ENCODE data around the gene HECTD4. TPM values are rescaled to one million over a fixed set of nuclear protein-coding genes. Genes with fewer than 3 reads are reported as not detected.
A peak's percentile ranks its signal among the peaks of the same experiment; 100 is the strongest.

The HECTD4 gene
- total and polyA plus RNA-seq, 2 experiments from 2014 or later: 25.7 to 36.9 TPM

DNA sequence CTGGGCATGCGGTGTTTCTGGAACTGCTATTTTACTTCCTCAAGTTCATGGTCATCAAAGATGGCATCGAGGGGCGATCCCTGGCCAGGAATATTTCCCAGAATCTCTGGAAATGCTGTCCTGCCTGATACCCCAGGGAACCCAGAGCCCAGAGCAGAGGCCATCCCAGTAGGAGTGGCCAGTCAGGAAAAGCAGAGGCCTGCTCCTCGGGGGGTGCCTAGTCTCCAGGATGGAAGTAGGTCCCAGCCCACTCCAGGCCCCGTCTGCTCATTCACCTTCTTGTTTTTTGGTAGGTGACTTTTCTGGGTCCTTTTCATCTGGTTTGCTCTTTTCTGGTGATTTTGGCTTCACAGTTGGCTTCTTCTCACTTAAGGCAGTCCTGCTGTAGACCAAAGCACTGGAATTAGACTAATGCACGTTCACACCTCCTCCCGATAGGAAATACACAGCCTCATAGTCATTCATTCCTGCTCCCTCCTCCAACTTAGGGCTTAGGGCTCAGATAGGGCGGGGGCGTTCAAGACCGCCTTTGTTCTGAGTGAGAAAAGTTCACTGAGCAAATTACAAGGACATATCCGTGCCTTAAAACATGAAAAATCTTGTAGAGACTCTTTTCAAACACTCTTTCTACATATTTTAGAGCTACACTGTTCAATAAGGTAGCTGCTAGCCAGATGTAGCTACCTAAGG is 205.8 kb downstream of the HECTD4 start:
- no peak for TF ChIP-seq STAT1 (IDR thresholded peaks at IDR 0.05; ENCODE audit: unreplicated experiment)
- no peak for TF ChIP-seq ZNF331 (CRISPR knock-in tag; IDR thresholded peaks at IDR 0.05; ENCODE audit: low read depth)
- no peak for TF ChIP-seq NANOG (IDR thresholded peaks at IDR 0.05; ENCODE audit: borderline replicate concordance)
- TF ChIP-seq, protein P1, sequence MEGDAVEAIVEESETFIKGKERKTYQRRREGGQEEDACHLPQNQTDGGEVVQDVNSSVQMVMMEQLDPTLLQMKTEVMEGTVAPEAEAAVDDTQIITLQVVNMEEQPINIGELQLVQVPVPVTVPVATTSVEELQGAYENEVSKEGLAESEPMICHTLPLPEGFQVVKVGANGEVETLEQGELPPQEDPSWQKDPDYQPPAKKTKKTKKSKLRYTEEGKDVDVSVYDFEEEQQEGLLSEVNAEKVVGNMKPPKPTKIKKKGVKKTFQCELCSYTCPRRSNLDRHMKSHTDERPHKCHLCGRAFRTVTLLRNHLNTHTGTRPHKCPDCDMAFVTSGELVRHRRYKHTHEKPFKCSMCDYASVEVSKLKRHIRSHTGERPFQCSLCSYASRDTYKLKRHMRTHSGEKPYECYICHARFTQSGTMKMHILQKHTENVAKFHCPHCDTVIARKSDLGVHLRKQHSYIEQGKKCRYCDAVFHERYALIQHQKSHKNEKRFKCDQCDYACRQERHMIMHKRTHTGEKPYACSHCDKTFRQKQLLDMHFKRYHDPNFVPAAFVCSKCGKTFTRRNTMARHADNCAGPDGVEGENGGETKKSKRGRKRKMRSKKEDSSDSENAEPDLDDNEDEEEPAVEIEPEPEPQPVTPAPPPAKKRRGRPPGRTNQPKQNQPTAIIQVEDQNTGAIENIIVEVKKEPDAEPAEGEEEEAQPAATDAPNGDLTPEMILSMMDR (conservative IDR thresholded peaks at IDR 0.05; ENCODE audit: low read depth in 2 of 2): no peak
- TF ChIP-seq POLR2AphosphoS5 (IDR thresholded peaks at IDR 0.05; ENCODE audit: low read depth): no peak
- TF ChIP-seq, protein P2, sequence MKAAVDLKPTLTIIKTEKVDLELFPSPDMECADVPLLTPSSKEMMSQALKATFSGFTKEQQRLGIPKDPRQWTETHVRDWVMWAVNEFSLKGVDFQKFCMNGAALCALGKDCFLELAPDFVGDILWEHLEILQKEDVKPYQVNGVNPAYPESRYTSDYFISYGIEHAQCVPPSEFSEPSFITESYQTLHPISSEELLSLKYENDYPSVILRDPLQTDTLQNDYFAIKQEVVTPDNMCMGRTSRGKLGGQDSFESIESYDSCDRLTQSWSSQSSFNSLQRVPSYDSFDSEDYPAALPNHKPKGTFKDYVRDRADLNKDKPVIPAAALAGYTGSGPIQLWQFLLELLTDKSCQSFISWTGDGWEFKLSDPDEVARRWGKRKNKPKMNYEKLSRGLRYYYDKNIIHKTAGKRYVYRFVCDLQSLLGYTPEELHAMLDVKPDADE (IDR thresholded peaks at IDR 0.05): no peak
- TF ChIP-seq CREB1 (CRISPR knock-in tag; IDR thresholded peaks at IDR 0.05; ENCODE audit: low read depth): no peak
- no peak for TF ChIP-seq ZNF114 (CRISPR knock-in tag; IDR thresholded peaks at IDR 0.05)
- TF ChIP-seq, protein P3, sequence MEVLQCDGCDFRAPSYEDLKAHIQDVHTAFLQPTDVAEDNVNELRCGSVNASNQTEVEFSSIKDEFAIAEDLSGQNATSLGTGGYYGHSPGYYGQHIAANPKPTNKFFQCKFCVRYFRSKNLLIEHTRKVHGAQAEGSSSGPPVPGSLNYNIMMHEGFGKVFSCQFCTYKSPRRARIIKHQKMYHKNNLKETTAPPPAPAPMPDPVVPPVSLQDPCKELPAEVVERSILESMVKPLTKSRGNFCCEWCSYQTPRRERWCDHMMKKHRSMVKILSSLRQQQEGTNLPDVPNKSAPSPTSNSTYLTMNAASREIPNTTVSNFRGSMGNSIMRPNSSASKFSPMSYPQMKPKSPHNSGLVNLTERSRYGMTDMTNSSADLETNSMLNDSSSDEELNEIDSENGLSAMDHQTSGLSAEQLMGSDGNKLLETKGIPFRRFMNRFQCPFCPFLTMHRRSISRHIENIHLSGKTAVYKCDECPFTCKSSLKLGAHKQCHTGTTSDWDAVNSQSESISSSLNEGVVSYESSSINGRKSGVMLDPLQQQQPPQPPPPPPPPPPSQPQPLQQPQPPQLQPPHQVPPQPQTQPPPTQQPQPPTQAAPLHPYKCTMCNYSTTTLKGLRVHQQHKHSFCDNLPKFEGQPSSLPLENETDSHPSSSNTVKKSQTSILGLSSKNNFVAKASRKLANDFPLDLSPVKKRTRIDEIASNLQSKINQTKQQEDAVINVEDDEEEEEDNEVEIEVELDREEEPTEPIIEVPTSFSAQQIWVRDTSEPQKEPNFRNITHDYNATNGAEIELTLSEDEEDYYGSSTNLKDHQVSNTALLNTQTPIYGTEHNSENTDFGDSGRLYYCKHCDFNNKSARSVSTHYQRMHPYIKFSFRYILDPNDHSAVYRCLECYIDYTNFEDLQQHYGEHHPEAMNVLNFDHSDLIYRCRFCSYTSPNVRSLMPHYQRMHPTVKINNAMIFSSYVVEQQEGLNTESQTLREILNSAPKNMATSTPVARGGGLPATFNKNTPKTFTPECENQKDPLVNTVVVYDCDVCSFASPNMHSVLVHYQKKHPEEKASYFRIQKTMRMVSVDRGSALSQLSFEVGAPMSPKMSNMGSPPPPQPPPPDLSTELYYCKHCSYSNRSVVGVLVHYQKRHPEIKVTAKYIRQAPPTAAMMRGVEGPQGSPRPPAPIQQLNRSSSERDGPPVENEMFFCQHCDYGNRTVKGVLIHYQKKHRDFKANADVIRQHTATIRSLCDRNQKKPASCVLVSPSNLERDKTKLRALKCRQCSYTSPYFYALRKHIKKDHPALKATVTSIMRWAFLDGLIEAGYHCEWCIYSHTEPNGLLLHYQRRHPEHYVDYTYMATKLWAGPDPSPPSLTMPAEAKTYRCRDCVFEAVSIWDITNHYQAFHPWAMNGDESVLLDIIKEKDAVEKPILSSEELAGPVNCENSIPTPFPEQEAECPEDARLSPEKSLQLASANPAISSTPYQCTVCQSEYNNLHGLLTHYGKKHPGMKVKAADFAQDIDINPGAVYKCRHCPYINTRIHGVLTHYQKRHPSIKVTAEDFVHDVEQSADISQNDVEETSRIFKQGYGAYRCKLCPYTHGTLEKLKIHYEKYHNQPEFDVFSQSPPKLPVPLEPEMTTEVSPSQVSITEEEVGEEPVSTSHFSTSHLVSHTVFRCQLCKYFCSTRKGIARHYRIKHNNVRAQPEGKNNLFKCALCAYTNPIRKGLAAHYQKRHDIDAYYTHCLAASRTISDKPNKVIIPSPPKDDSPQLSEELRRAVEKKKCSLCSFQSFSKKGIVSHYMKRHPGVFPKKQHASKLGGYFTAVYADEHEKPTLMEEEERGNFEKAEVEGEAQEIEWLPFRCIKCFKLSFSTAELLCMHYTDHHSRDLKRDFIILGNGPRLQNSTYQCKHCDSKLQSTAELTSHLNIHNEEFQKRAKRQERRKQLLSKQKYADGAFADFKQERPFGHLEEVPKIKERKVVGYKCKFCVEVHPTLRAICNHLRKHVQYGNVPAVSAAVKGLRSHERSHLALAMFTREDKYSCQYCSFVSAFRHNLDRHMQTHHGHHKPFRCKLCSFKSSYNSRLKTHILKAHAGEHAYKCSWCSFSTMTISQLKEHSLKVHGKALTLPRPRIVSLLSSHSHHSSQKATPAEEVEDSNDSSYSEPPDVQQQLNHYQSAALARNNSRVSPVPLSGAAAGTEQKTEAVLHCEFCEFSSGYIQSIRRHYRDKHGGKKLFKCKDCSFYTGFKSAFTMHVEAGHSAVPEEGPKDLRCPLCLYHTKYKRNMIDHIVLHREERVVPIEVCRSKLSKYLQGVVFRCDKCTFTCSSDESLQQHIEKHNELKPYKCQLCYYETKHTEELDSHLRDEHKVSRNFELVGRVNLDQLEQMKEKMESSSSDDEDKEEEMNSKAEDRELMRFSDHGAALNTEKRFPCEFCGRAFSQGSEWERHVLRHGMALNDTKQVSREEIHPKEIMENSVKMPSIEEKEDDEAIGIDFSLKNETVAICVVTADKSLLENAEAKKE (CRISPR knock-in tag; IDR thresholded peaks at IDR 0.05): no peak
- TF ChIP-seq, protein P4, sequence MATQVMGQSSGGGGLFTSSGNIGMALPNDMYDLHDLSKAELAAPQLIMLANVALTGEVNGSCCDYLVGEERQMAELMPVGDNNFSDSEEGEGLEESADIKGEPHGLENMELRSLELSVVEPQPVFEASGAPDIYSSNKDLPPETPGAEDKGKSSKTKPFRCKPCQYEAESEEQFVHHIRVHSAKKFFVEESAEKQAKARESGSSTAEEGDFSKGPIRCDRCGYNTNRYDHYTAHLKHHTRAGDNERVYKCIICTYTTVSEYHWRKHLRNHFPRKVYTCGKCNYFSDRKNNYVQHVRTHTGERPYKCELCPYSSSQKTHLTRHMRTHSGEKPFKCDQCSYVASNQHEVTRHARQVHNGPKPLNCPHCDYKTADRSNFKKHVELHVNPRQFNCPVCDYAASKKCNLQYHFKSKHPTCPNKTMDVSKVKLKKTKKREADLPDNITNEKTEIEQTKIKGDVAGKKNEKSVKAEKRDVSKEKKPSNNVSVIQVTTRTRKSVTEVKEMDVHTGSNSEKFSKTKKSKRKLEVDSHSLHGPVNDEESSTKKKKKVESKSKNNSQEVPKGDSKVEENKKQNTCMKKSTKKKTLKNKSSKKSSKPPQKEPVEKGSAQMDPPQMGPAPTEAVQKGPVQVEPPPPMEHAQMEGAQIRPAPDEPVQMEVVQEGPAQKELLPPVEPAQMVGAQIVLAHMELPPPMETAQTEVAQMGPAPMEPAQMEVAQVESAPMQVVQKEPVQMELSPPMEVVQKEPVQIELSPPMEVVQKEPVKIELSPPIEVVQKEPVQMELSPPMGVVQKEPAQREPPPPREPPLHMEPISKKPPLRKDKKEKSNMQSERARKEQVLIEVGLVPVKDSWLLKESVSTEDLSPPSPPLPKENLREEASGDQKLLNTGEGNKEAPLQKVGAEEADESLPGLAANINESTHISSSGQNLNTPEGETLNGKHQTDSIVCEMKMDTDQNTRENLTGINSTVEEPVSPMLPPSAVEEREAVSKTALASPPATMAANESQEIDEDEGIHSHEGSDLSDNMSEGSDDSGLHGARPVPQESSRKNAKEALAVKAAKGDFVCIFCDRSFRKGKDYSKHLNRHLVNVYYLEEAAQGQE (IDR thresholded peaks at IDR 0.05; ENCODE audit: unreplicated experiment): no peak
- no peak for TF ChIP-seq EZH2 (IDR thresholded peaks at IDR 0.05; ENCODE audit: low read depth, unreplicated experiment)
- Histone ChIP-seq H2AFZ (no peak overlapping the region), H3K4me1 (ENCODE audit: insufficient read depth) (no peaks in the 10 kb centered on the region), H3F3A (replicated peaks; ENCODE audit: low read depth) (no peaks in the 10 kb centered on the region), H3K4me3 (no peak overlapping the region), H3K36me3 (ENCODE audit: insufficient read depth) (peaks cover 3% of the 10 kb centered on the region), H4K20me1 (replicated peaks; ENCODE audit: insufficient read depth) (peaks cover 3% of the 10 kb centered on the region; the same call in 1 of the 2 replicates), H3K27ac (ENCODE audit: low read depth) (0 out of 2 replicates have a peak overlapping the region, but pooled peaks have one; percentile 55), H3K9me2 (ENCODE audit: insufficient read depth) (no peaks in the 10 kb centered on the region), H3K4me2 (no peak overlapping the region), H3K27me3 (ENCODE audit: insufficient read depth) (no peaks in the 10 kb centered on the region), H3K79me2 (replicated peaks; ENCODE audit: insufficient read depth) (no peaks in the 10 kb centered on the region)
- Mint-ChIP-seq H3K4me3 (no peak overlapping the region), H3K4me1 (no peaks in the 10 kb centered on the region), H3K27ac (no peak overlapping the region; the same call in 1 of the 2 replicates), H3K27me3 (ENCODE audit: insufficient read depth, low read depth, poor library complexity) (peaks cover 7% of the 10 kb centered on the region), H3K36me3 (ENCODE audit: low read depth) (peaks cover 37% of the 10 kb centered on the region), H3K9me3 (no peaks in the 10 kb centered on the region)
- DNase-seq (ENCODE audit: low spot score) (no peak), ATAC-seq (peak; percentile 28; the same call in 2 of the 3 replicates)

Measured in GM23338 (cell line).